Cardiac fibroblast (primary cell): ENCODE data around the gene CEP295NL.

ENCODE experiments used
- DNase-seq, 2 donors: peaks; one replicate each; pipeline versions ENCODE4 v3.0.0 to v3.0.0-alpha.2; 2010; ENCODE audit warnings: low read depth in 2 of 2
- H3K4me3 ChIP-seq, 2 donors: replicated peaks in 1 of 2; 1 replicate in 1 of 2; 2 replicates in 1 of 2; pipeline ENCODE4 v1.5.1; 2011; ENCODE audit warnings: low read depth in 2 of 2, low read length in 2 of 2, mild to moderate bottlenecking in 2 of 2, moderate library complexity in 1 of 2
- TF ChIP-seq, protein P1 (sequence below): IDR thresholded peaks from one replicate; pipeline ENCODE4 v1.5.1; 2011; ENCODE audit warnings: low read depth, mild to moderate bottlenecking, low read length, inconsistent platforms

The CEP295NL gene

DNA sequence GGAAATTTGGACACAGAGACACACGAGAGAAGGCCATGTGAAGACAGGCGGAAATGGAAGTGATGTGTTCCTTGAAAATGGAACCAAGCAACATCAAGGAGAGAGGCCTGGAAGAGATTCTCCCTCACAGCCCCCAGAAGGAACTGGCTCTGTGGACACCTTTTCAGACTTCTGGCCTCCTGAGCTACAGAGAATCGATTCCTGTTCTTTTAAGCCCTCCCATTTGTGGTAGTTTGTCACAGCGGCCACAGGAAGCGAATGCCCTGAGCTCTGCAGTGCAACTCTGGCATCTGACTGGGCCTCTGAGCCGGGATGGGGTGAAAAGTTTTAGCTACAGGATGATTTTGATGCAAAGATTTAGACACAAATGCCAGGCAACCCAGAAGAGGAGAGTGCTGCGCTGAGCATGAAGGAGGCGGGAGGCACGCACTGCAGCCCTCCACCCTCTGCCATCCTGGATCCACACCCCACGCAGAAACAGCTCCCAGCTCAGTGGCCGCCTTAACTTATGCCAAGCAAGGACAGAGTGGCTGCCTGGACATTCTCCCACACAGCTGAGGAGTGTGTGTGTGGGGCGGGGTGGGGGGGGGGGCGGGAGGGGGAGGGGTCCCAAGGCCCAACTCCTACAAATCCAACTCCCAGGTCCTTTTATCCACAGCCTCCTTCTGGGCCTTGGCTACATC, 20.0 kb upstream of the CEP295NL start:
- no peak for DNase-seq
- TF ChIP-seq, protein P1, sequence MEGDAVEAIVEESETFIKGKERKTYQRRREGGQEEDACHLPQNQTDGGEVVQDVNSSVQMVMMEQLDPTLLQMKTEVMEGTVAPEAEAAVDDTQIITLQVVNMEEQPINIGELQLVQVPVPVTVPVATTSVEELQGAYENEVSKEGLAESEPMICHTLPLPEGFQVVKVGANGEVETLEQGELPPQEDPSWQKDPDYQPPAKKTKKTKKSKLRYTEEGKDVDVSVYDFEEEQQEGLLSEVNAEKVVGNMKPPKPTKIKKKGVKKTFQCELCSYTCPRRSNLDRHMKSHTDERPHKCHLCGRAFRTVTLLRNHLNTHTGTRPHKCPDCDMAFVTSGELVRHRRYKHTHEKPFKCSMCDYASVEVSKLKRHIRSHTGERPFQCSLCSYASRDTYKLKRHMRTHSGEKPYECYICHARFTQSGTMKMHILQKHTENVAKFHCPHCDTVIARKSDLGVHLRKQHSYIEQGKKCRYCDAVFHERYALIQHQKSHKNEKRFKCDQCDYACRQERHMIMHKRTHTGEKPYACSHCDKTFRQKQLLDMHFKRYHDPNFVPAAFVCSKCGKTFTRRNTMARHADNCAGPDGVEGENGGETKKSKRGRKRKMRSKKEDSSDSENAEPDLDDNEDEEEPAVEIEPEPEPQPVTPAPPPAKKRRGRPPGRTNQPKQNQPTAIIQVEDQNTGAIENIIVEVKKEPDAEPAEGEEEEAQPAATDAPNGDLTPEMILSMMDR, result no peak
- peak overlapping the region; percentile 83 to 90 for H3K4me3 ChIP-seq

DNA sequence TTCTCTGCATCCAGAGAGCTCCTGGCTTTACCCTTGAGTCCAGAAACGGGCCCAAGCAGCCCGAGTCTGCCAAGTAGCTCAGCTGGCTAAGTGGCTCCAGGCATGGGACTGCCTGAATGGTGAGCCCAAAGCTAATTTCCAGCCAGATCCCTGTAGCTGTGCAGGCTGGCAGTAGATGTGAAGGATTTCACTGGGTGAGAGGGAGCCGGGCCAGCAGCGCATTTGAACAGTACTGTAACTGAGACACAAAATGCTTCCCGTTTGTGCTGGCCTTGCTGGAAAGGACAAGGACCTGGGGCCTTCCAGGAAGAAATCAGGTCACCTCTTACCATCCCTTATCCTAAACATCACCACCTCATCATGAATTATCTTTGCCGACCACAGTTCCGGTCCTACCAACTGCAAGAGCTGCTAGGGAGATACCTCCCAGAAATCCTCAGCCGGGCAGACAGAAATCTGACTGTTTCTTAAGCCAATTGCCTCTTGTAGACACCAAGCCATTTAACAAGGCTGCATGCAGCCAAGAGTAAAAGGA, 18.5 kb upstream of the CEP295NL start:
- TF ChIP-seq, protein P1, result no peak
- no peak overlapping the region for H3K4me3 ChIP-seq
- peak in 1 of 2 donors; percentile 44 for DNase-seq

DNA sequence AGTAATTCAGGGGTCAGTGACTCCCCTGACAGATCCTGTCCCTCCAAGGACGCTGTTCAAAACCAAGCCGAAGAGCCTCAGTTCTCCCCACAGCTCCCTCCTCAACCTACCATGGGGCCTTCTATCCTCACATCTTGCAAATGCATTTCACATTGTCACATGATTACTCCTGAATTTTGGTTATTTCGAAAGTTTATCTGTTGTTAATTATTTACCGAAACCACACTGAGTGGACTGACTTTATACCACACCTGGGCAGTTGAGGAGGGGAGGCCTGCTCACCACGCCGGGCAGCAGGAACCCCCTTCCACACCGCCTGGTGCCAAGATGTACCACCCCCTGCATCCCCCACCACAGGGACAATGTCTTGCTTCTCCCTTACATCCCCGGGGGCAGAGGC, 17.5 kb upstream of the CEP295NL start:
- DNase-seq, result no peak
- TF ChIP-seq, protein P1, result no peak
- H3K4me3 ChIP-seq, result no peak overlapping the region

DNA sequence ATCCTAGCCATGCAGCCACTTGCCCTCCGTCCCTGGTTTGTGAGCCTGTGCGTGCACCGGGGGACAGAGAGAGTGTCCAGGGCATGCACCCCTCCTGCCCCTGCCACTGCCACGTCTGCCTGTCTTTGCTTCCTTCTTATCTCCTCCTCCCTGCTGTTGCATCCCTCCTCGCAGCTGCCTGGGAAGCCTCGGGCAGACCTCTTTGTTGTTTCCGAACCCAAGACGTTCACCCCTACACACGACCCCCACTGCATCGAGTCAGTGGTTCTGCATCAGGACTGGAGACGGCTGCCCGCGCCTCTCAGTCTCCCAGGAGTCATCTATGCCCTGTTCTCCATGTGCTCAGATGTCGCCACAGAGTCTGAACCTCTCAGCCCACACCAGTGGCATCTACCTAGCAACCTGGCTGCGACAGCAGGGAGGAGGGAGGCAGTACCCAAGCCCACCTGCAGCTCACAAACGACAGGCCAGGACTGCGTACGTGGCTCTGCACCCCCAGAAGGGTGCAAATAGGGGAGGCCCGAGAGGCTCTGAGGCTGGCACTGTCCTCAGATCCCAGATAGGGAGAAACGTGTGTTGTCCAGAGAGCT, 17.0 kb upstream of the CEP295NL start:
- no peak overlapping the region for H3K4me3 ChIP-seq
- no peak for DNase-seq
- TF ChIP-seq, protein P1, result no peak

DNA sequence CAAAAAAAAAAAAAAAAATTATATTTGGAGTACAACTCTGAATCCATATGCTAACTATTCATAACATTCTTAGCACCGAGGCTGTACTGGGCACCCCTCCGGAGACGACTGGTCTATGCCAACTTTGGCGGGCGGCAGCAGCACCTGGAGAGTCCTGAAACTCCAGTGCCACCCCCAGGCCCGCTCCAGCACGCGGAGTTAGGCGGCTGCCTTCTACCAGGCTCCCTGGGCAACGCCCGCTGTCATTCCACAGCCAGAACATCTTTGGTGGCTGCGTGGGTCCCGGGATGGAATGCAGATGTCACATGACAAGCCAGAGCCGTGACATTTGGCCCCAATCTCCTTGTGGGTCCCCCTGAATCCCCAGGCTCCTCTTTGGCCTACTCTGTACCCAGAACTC, 16.0 kb upstream of the CEP295NL start:
- TF ChIP-seq, protein P1, result no peak
- no peak for DNase-seq
- H3K4me3 ChIP-seq, result no peak overlapping the region

DNA sequence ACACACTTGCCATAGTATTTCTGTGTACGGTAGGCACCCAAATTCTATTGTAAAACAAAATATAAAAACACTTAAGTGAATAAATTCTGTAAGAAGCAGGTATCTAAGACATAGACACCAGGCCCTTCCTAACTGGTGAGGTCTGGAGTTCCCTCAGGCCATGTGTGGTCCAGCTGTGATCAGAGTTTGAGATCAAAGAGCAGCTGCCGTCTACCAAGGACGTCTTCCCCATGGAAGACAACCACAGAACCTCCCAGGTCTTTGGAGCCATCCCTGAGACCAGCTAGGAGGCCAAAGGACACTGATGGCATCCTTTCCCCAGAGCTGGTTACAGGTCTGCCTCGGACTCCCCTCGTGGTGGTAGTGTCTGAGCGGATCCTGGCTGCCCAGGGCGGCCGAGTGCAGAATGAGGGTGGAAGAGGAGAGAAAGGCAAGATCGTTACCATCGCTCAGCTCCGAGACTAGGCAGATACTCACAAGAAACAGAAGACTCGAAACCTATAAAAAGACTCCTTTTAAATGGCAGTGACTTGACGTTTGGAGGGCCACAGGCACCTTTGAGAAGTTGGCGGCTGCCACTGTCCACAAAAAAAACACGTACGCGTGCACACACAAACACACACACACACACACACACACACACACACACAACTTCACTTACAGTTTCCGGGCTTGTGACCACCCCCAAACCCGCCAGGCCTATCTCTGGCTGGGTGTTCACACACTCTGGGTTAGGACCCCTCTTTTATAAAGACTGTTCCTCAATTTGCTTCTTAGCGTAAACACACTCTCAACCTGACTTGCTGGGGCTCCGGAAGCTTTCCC, 14.7 kb upstream of the CEP295NL start:
- no peak overlapping the region for H3K4me3 ChIP-seq
- TF ChIP-seq, protein P1, result no peak
- no peak for DNase-seq
